Progenitor cell of endocrine pancreas (in vitro differentiated cells): ENCODE measurements around the gene CAPRIN2. TPM values are rescaled to one million over a fixed set of nuclear protein-coding genes. Genes with fewer than 3 reads are reported as not detected.

Source experiments
- DNase-seq: peaks from one replicate; pipeline ENCODE4 v3.0.0; 2021; ENCODE audit warnings: low spot score; ENCODE audit not compliant: unreplicated experiment
- H3K27ac Mint-ChIP-seq: 2 replicates; pipeline ENCODE4 v1.8.0; 2021; ENCODE audit warnings: mild to moderate bottlenecking, moderate library complexity, mixed read lengths
- H3K27me3 Mint-ChIP-seq: 2 replicates; pipeline ENCODE4 v1.8.0; 2021; ENCODE audit warnings: mixed read lengths
- H3K36me3 Mint-ChIP-seq: 2 replicates; pipeline ENCODE4 v1.8.0; 2022; ENCODE audit warnings: mixed read lengths; ENCODE audit not compliant: insufficient read depth
- H3K4me1 Mint-ChIP-seq: 2 replicates; pipeline ENCODE4 v1.8.0; 2021; ENCODE audit warnings: low read depth, mixed read lengths
- H3K4me3 Mint-ChIP-seq: 2 replicates; pipeline ENCODE4 v1.8.0; 2021; ENCODE audit warnings: low read depth, mild to moderate bottlenecking, moderate library complexity, mixed read lengths
- H3K9me3 Mint-ChIP-seq: 2 replicates; pipeline ENCODE4 v1.8.0; 2021; ENCODE audit warnings: low read depth, mixed read lengths
- total RNA-seq: library from RNA; stranded (reverse); gene quantifications from 2 replicates; pipeline ENCODE4 v1.2.1, GENCODE V29; 2021
- TF ChIP-seq, protein P1 (sequence below): fragments of 200-600 bp; sonication (generic); IDR thresholded peaks from one replicate; pipeline ENCODE4 v1.5.0; 2021; ENCODE audit warnings: antibody characterized with exemption, mild to moderate bottlenecking; ENCODE audit not compliant: unreplicated experiment

CAPRIN2 gene
- total RNA-seq, 1 donor from 2014 or later: 91.5 TPM

DNA sequence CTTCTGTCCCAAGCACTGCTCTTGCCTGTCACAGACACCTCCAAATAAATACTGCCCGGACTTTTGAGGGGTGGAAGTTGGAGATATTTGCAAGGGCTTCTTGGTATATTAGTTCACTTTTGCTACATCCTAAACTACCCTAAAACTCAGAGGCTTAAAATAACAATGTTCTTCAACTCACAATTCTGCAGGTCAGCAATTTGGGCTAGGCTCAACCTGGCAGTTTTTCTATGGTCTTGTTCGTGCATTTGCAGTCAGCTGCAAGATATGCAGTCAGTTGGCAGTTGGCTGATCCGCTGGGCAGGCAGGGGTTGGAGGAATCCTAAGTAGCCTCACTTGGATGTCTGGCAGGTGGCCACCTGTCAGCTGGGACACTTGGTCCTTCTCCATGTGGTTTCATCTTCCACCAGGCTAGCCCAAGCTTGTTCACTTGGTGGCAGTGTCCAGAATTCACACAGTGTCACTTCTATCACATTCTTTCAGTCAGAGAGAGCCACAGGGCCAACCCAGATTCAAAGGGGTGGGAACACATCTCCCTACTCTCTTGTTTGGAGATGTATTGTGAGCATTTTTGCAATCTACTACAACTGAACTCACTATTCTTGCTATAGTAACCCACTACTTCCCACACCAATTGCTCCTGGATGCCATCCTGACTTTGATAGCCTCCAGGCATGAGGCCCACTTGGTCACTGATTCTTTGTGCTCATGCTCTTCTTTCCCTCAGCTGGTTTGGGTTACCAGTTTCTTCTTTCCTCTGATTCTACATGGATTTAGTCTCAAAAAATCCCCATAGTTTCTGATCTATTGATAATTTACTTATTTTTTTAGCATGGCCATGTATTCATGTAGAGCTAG is 27.8 kb upstream of the CAPRIN2 start:
- H3K36me3 Mint-ChIP-seq: peaks cover 50% of the 10 kb centered on the region

DNA sequence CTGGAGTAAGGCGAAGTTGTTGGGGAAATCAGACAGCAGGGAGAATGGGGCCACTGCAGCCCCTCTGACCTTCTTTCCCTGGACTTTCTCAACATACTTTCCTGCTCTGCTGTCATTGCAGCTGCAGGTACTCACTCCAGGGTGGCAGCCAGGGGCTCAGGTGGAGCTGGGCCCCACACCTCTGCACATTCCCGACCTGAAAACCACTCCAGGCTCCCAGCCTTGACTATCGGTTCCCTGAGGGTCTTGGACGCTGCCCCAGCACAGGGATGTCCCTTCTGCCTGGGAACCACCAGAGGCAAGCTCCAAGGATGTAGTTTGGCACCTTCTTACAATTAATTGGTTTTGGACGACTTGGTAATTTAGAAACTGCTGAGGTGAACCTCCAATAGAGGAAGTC is 24.8 kb upstream of the CAPRIN2 start:
- no peak overlapping the region for H3K4me3 Mint-ChIP-seq
- TF ChIP-seq, protein P1, sequence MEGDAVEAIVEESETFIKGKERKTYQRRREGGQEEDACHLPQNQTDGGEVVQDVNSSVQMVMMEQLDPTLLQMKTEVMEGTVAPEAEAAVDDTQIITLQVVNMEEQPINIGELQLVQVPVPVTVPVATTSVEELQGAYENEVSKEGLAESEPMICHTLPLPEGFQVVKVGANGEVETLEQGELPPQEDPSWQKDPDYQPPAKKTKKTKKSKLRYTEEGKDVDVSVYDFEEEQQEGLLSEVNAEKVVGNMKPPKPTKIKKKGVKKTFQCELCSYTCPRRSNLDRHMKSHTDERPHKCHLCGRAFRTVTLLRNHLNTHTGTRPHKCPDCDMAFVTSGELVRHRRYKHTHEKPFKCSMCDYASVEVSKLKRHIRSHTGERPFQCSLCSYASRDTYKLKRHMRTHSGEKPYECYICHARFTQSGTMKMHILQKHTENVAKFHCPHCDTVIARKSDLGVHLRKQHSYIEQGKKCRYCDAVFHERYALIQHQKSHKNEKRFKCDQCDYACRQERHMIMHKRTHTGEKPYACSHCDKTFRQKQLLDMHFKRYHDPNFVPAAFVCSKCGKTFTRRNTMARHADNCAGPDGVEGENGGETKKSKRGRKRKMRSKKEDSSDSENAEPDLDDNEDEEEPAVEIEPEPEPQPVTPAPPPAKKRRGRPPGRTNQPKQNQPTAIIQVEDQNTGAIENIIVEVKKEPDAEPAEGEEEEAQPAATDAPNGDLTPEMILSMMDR: no peak
- H3K27ac Mint-ChIP-seq: no peak overlapping the region
- H3K27me3 Mint-ChIP-seq: no peaks in the 10 kb centered on the region
- peaks cover 38% of the 10 kb centered on the region for H3K36me3 Mint-ChIP-seq
- no peaks in the 10 kb centered on the region for H3K4me1 Mint-ChIP-seq
- H3K9me3 Mint-ChIP-seq: peaks cover 51% of the 10 kb centered on the region
- DNase-seq: no peak

More for the DNA sequence above, 27.8 kb upstream of the CAPRIN2 start:
- Mint-ChIP-seq H3K27me3 (no peaks in the 10 kb centered on the region), H3K9me3 (peaks cover 59% of the 10 kb centered on the region), H3K4me1 (no peaks in the 10 kb centered on the region), H3K4me3 (no peak overlapping the region), H3K27ac (no peak overlapping the region)
- TF ChIP-seq, protein P1: no peak
- no peak for DNase-seq

DNA sequence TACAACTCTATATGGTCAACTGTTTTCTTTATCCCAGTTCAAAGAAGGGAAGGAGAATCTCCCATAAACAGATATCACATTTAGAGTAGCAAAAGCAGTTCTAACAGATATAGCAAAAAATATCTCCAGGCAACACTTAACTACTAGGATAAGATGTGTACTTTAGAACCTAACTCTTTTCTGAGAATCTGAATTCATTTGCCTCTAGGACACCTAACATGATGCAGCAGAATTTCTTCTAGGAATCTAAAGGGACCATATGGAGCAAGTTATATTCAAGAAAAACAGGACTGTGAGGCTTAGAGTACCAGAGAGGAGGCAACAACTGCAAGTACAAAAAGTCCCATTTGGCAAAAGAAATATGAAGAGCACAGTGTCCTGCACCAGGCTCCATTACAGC is 24.4 kb upstream of the CAPRIN2 start:
- peaks cover 34% of the 10 kb centered on the region for H3K36me3 Mint-ChIP-seq
- TF ChIP-seq, protein P1: no peak
- H3K9me3 Mint-ChIP-seq: peaks cover 47% of the 10 kb centered on the region
- no peak overlapping the region for H3K4me3 Mint-ChIP-seq
- no peaks in the 10 kb centered on the region for H3K4me1 Mint-ChIP-seq
- H3K27me3 Mint-ChIP-seq: no peaks in the 10 kb centered on the region
- no peak for DNase-seq
- H3K27ac Mint-ChIP-seq: no peak overlapping the region

DNA sequence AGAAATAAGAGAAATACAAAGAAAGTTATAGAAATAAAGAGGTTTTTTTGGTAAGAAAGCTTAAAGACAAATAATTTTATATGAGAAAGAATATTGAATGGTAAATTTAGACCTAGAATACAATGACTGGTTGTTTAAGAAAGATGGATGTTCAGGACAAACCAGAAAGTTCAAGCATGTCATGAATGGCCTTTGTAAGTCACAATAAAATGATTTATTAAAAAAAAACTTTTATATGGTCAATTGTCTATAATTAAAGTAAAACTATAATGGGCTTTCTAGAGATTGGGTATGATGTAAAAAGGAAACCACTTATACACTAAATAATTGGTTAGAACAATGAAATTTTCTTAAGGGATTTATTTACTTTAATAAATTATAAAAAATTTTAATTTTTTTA is 19.8 kb upstream of the CAPRIN2 start:
- H3K27ac Mint-ChIP-seq: no peak overlapping the region
- H3K9me3 Mint-ChIP-seq: peaks cover 31% of the 10 kb centered on the region
- no peak overlapping the region for H3K4me3 Mint-ChIP-seq
- no peaks in the 10 kb centered on the region for H3K4me1 Mint-ChIP-seq
- no peak for DNase-seq
- TF ChIP-seq, protein P1: no peak
- no peaks in the 10 kb centered on the region for H3K27me3 Mint-ChIP-seq
- H3K36me3 Mint-ChIP-seq: peaks cover 29% of the 10 kb centered on the region

DNA sequence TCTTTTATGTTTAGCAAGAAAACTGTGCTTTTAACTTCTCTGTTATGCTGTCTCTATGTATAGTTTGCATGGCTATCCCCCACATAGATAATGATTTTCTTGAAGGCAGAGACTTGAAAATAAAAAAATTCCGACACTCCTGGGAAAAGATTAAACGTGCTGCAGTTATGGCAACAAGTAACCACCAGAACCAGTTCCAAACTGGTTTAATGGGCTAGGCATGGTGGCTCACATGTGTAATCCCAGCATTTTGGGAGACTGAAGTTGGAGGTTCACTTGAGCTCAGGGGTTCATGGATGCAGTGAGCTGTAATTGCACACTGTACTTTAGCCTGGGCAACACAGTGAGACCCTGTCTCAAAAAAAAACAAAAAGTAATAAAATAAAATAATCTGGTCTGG is 15.1 kb upstream of the CAPRIN2 start:
- Mint-ChIP-seq H3K9me3 (peaks cover 3% of the 10 kb centered on the region), H3K4me1 (peaks cover 2% of the 10 kb centered on the region), H3K27me3 (no peaks in the 10 kb centered on the region), H3K36me3 (peaks cover 8% of the 10 kb centered on the region), H3K27ac (no peak overlapping the region), H3K4me3 (no peak overlapping the region)
- DNase-seq: no peak
- TF ChIP-seq, protein P1: no peak
